GM19452 (cell line): ENCODE results near the gene GALNT9.
"Not testable (repeated sequence)": the region's sequence is repeated elsewhere in the genome, so short reads cannot be mapped to it uniquely, and the experiment has no call there.

ENCODE experiments used
- ATAC-seq: cut with Tn5 transposase; IDR thresholded peaks from one replicate; pipeline ENCODE4 v1.9.1; 2021; ENCODE audit not compliant: unreplicated experiment

Gene GALNT9

GRCh38 chr12:132149526-132149925, 179.9 kb downstream of the GALNT9 start:
- ATAC-seq = not testable (repeated sequence)

- no peak for ATAC-seq
These were observed 180.9 kb downstream of the GALNT9 start for GRCh38 chr12:132148368-132149045.

GRCh38 chr12:132147423-132148367, 181.7 kb downstream of the GALNT9 start:
- no peak for ATAC-seq

GRCh38 chr12:132146772-132147422, 182.5 kb downstream of the GALNT9 start:
- no peak for ATAC-seq
